ENCODE measurements around the gene PRRG3.
A peak's percentile ranks its signal among the peaks of the same experiment; 100 is the strongest.
"Not testable (repeated sequence)": the region's sequence is repeated elsewhere in the genome, so short reads cannot be mapped to it uniquely, and the experiment has no call there.

Gene PRRG3

GRCh38 chrX:151694661-151695582 is at the start of gene PRRG3:
Gene PRRG3, plus strand, starts transcription at chrX:151695458. Its CDS starts 3,357 bp downstream, at chrX:151698815.
- DNase-seq = no peak

GRCh38 chrX:151675121-151675746 is 20.0 kb upstream of the PRRG3 start:
- DNase-seq = no peak

- no peak for DNase-seq
Observed at GRCh38 chrX:151676196-151676595, 19.1 kb upstream of the PRRG3 start.

GRCh38 chrX:151679798-151680402 is 15.4 kb upstream of the PRRG3 start:
- DNase-seq = no peak

GRCh38 chrX:151680805-151681204 is 14.5 kb upstream of the PRRG3 start:
- DNase-seq = peak; percentile 43

GRCh38 chrX:151687635-151688034 is 7.6 kb upstream of the PRRG3 start:
- no peak for DNase-seq

- DNase-seq = no peak
Observed at GRCh38 chrX:151688695-151689094, 6.6 kb upstream of the PRRG3 start.

- no peak for DNase-seq
Observed at GRCh38 chrX:151692825-151693224, 2.4 kb upstream of the PRRG3 start.

GRCh38 chrX:151694121-151694520 is 1.1 kb upstream of the PRRG3 start:
- DNase-seq = no peak

- DNase-seq = no peak
Observed at GRCh38 chrX:151695583-151696340, 504 bp downstream of the PRRG3 start.

- not testable (repeated sequence) for DNase-seq
Observed at GRCh38 chrX:151697082-151697481, 1.8 kb downstream of the PRRG3 start.

- no peak for DNase-seq
Observed at GRCh38 chrX:151697522-151697921, 2.3 kb downstream of the PRRG3 start.

- no peak for DNase-seq
Observed at GRCh38 chrX:151698485-151698884, 3.2 kb downstream of the PRRG3 start.

GRCh38 chrX:151699746-151700145 is 4.5 kb downstream of the PRRG3 start:
- no peak for DNase-seq

- no peak for DNase-seq
Observed at GRCh38 chrX:151700581-151700980, 5.3 kb downstream of the PRRG3 start.

GRCh38 chrX:151701071-151701470 is 5.8 kb downstream of the PRRG3 start:
- DNase-seq = no peak

- no peak for DNase-seq
Observed at GRCh38 chrX:151701531-151701930, 6.3 kb downstream of the PRRG3 start.

GRCh38 chrX:151702026-151702714 is 6.9 kb downstream of the PRRG3 start:
- DNase-seq = no peak

- DNase-seq = no peak
Observed at GRCh38 chrX:151702741-151703340, 7.6 kb downstream of the PRRG3 start.

GRCh38 chrX:151703487-151703886 is 8.2 kb downstream of the PRRG3 start:
- DNase-seq = no peak

- DNase-seq = no peak
Observed at GRCh38 chrX:151704041-151704663, 8.9 kb downstream of the PRRG3 start.
